AG04450 (cell line): ENCODE results near the gene VCAN. TPM values are rescaled to one million over a fixed set of nuclear protein-coding genes. Genes with fewer than 3 reads are reported as not detected.

Experiments used
- CTCF ChIA-PET: fragments of 300-600, 350-600 bp; formaldehyde crosslinking; extraction: SDS; loops from one replicate; lab custom pipeline; 2022; ENCODE audit warnings: antibody characterized with exemption, inconsistent platforms; lab: Charles Lee
- POLR2A ChIA-PET: fragments of 350-600 bp; formaldehyde crosslinking; extraction: SDS; loops from one replicate; lab custom pipeline; 2021; ENCODE audit warnings: antibody characterized with exemption, inconsistent platforms; lab: Yijun Ruan, JAX
- DNase-seq: peaks from one replicate; pipeline ENCODE4 v3.0.0-alpha.2; 2011; ENCODE audit warnings: low read depth, low spot score
- H3K27ac ChIP-seq: one replicate; pipeline ENCODE4 v1.5.1; 2012; ENCODE audit warnings: low read depth, low read length, control low read depth
- H3K27me3 ChIP-seq: one replicate; pipeline ENCODE4 v1.6.0; 2012; ENCODE audit warnings: low read length; ENCODE audit not compliant: control insufficient read depth, insufficient read depth
- H3K4me3 ChIP-seq: 2 replicates; pipeline ENCODE4 v1.5.1; 2011; ENCODE audit warnings: mild to moderate bottlenecking, low read depth, low read length, control low read depth
- H3K9me3 ChIP-seq: 2 replicates; pipeline ENCODE4 v1.5.1; 2012; ENCODE audit warnings: low read length; ENCODE audit not compliant: control insufficient read depth, insufficient read depth
- polyA plus RNA-seq: library from polyadenylated mRNA; depleted of rRNA; stranded (reverse); fragments of >200 nt; gene quantifications from 2 replicates; pipeline ENCODE4 v1.2.3, GENCODE V29; 2011
- TF ChIP-seq, protein P1 (sequence below): IDR thresholded peaks from 2 replicates; pipeline ENCODE4 v1.5.1; 2011; ENCODE audit warnings: low read depth, low read length, control low read depth, inconsistent platforms

The VCAN gene
- polyA plus RNA-seq, 1 experiment: 171 TPM

DNA sequence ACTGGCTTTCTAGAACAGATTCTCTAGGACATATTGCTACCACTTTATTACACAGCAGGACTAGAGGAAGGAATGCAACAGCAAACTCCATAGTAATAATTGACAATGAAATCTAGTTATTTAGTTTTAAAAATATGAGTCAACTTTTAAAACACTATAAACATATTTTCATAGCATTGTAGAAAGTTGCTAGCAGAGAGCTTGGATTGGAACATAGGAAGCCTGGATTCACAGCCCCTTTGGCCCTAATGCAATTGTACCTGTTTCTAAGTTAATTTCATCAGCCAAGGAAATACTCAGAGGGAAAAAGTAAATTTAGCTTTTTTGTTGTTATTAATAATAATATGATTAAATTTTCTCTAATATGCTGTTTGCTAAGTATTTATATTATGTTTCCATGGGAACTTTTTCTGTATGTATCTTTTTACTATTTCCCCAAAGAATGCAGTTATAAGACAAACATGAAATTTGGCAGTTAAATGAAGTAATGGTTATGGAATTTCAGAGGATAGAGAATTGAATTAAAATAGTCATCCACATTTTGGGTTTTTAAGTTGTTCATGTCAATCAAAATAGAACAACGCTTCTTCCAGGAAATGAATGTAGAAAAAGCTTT, 45.6 kb downstream of the VCAN start:
- Histone ChIP-seq H3K4me3 (no peak overlapping the region), H3K9me3 (no peaks in the 10 kb centered on the region), H3K27me3 (no peaks in the 10 kb centered on the region), H3K27ac (no peak overlapping the region)
- ChIA-PET CTCF (interaction anchor here (0.7 to 1.4 kb wide), 6 partner anchors 9 to 1153 kb away, joined by 3 to 5 read pairs (median 3); no protein-coding TSS in a partner anchor), POLR2A (no interaction called here)
- no peak for DNase-seq
- TF ChIP-seq, protein P1, sequence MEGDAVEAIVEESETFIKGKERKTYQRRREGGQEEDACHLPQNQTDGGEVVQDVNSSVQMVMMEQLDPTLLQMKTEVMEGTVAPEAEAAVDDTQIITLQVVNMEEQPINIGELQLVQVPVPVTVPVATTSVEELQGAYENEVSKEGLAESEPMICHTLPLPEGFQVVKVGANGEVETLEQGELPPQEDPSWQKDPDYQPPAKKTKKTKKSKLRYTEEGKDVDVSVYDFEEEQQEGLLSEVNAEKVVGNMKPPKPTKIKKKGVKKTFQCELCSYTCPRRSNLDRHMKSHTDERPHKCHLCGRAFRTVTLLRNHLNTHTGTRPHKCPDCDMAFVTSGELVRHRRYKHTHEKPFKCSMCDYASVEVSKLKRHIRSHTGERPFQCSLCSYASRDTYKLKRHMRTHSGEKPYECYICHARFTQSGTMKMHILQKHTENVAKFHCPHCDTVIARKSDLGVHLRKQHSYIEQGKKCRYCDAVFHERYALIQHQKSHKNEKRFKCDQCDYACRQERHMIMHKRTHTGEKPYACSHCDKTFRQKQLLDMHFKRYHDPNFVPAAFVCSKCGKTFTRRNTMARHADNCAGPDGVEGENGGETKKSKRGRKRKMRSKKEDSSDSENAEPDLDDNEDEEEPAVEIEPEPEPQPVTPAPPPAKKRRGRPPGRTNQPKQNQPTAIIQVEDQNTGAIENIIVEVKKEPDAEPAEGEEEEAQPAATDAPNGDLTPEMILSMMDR: peak; percentile 61

DNA sequence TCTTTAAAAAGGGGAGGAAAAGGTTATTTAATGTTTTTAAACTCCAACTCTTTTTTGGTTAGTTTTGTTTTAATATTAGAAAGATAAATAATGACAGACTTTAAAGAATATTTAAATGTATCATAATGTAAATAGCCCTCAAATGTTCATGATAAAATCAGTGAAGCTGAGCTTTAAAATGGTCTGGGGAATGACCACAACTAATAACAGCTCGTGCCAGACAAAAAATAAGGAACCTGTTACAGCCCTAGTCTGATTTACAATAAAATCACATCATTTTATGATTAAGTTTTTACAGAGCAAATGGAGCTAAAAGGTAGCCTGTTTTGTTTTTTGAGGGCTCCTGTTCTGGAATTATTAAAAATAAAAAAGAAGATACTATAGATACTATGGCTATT, 46.1 kb downstream of the VCAN start:
- H3K27me3 ChIP-seq: no peaks in the 10 kb centered on the region
- no peak for DNase-seq
- POLR2A ChIA-PET: no interaction called here
- CTCF ChIA-PET: interaction anchor here (0.7 to 1.6 kb wide), 6 partner anchors 8 to 1153 kb away, joined by 3 to 5 read pairs (median 3); no protein-coding TSS in a partner anchor
- TF ChIP-seq, protein P1: no peak
- H3K27ac ChIP-seq: no peak overlapping the region
- H3K4me3 ChIP-seq: no peak overlapping the region
- H3K9me3 ChIP-seq: no peaks in the 10 kb centered on the region

DNA sequence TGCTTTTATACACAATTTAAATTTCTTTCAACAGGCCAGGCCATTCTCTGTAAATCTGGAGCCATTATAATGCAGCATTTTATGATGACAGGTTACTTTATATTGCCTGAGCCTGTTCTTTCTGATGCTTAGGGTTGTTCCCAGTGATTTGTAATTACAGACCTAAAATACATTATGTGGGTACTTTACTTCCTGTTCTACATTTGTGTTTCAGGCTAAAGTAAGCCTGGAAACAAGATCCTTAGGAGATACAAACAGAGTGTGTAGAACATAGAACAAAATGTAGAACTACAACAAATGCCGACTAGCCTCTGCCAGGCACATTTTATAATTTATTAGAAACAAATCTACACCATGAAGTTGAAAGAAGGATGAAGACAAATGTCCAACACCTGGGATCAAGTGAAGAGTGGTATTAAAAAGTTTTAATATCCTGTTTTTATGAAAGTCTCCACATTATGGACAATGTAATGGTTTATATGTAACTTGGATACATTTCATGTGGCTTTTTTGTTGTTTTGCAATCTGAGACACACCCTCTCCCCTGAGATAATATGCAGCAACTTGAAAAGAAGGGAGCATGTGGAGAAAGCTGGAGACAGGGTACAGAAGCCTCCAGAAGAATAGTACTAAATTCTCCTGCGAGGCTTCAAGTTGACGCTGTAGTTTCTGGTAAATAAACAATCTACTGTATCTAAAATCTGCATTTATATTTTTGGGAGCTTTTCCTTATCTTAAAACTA, 46.9 kb downstream of the VCAN start:
- H3K9me3 ChIP-seq: no peaks in the 10 kb centered on the region
- no peak overlapping the region for H3K4me3 ChIP-seq
- DNase-seq: no peak
- no peak overlapping the region for H3K27ac ChIP-seq
- TF ChIP-seq, protein P1: no peak
- POLR2A ChIA-PET: no interaction called here
- no peaks in the 10 kb centered on the region for H3K27me3 ChIP-seq
- CTCF ChIA-PET: interaction anchor here (1.2 to 1.6 kb wide), 2 partner anchors 45 to 1154 kb away, joined by 3 to 4 read pairs; no protein-coding TSS in a partner anchor

DNA sequence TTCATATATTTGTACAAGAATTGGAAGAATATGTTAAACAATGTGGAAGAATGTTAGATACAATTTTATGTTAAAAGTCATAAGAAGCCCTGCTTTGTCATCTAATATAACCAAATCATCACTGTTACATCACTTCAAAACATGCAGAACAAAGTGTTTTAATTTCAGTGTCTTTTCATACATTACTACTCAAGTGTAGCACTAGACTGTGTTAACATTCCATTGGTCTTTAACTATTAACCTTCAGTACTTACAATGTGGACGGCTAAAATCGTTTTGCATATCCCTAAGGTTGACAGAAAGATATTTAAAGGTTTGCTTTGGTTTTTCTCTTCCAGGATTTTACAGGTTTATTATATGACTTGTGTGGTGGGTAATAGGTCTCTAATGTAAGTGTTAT, 50.9 kb downstream of the VCAN start:
- CTCF ChIA-PET: no interaction called here
- Histone ChIP-seq H3K4me3 (no peak overlapping the region), H3K27me3 (no peaks in the 10 kb centered on the region), H3K9me3 (no peaks in the 10 kb centered on the region), H3K27ac (no peak overlapping the region)
- TF ChIP-seq, protein P1: no peak
- no peak for DNase-seq
- POLR2A ChIA-PET: no interaction called here

DNA sequence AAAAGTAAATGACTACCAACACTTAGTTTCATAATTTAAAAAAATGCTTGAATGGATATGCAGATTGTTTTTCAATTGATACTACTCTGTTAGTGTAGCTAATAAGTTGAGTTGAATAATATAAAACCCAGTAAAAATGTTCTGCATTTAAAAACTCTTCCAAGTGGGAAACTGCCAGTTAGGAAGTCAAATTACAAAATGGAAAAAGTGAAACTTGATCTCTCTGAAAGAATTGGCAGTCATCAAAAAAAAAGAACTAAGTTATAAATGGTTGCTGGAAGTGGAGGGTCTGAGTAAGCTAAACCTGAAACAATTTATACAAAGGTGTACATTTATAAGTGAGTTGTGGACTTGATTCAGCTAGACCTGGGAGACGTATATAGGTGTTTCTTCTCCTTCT, 52.4 kb downstream of the VCAN start:
- TF ChIP-seq, protein P1: no peak
- Histone ChIP-seq H3K4me3 (no peak overlapping the region), H3K27ac (no peak overlapping the region), H3K27me3 (no peaks in the 10 kb centered on the region), H3K9me3 (no peaks in the 10 kb centered on the region)
- DNase-seq: no peak
- ChIA-PET CTCF (interaction anchor here (1.0 kb wide), 1 partner anchor 14 kb away, joined by 3 read pairs; no protein-coding TSS in a partner anchor), POLR2A (no interaction called here)
